CD4-positive, alpha-beta T cell treated with Interleukin-15 for 4 hours (primary cell): ENCODE data around the gene CIZ1.
"Not testable (repeated sequence)": the region's sequence is repeated elsewhere in the genome, so short reads cannot be mapped to it uniquely, and the experiment has no call there.

Experiments used
- DNase-seq: peaks from one replicate; pipeline ENCODE4 v3.0.0-alpha.2; 2020; ENCODE audit warnings: low spot score

The CIZ1 gene

GRCh38 chr9:128190013-128190412 is 1.4 kb downstream of the CIZ1 start:
- DNase-seq: no peak

- DNase-seq: no peak
These were observed 3.2 kb downstream of the CIZ1 start for GRCh38 chr9:128188209-128188608.

GRCh38 chr9:128187361-128187760 is 4.0 kb downstream of the CIZ1 start:
- DNase-seq: no peak

- DNase-seq: no peak
These were observed 5.1 kb downstream of the CIZ1 start for GRCh38 chr9:128185979-128186965.

GRCh38 chr9:128182893-128183588 is 8.3 kb downstream of the CIZ1 start:
- no peak for DNase-seq

GRCh38 chr9:128181480-128181879 is 9.9 kb downstream of the CIZ1 start:
- not testable (repeated sequence) for DNase-seq

GRCh38 chr9:128180447-128180846 is 10.9 kb downstream of the CIZ1 start:
- no peak for DNase-seq

- DNase-seq: no peak
These were observed 11.4 kb downstream of the CIZ1 start for GRCh38 chr9:128180001-128180400.

GRCh38 chr9:128178806-128179431 is 12.5 kb downstream of the CIZ1 start:
- no peak for DNase-seq

- DNase-seq: no peak
These were observed 15.6 kb downstream of the CIZ1 start for GRCh38 chr9:128175726-128176125.

- DNase-seq: no peak
These were observed 16.2 kb downstream of the CIZ1 start for GRCh38 chr9:128175102-128175563.

GRCh38 chr9:128174062-128174461 is 17.3 kb downstream of the CIZ1 start:
- DNase-seq: no peak

GRCh38 chr9:128169925-128170324 is 21.4 kb downstream of the CIZ1 start:
- no peak for DNase-seq

- DNase-seq: no peak
These were observed 21.9 kb downstream of the CIZ1 start for GRCh38 chr9:128169492-128169891.

GRCh38 chr9:128168731-128169308 is 22.6 kb downstream of the CIZ1 start:
- no peak for DNase-seq

GRCh38 chr9:128167209-128167608 is 24.2 kb downstream of the CIZ1 start:
- no peak for DNase-seq

GRCh38 chr9:128166169-128166568 is 25.2 kb downstream of the CIZ1 start:
- DNase-seq: no peak

- no peak for DNase-seq
These were observed 27.0 kb downstream of the CIZ1 start for GRCh38 chr9:128164307-128164885.

GRCh38 chr9:128163523-128164306 is 27.7 kb downstream of the CIZ1 start:
- no peak for DNase-seq

- no peak for DNase-seq
These were observed 28.3 kb downstream of the CIZ1 start for GRCh38 chr9:128163027-128163515.
